Measurements from ENCODE around the gene MED13L. TPM values are rescaled to one million over a fixed set of nuclear protein-coding genes. Genes with fewer than 3 reads are reported as not detected.

MED13L gene
- total and polyA plus RNA-seq, 2 of the 8 experiments (the other 6 are each of a cell fraction or from before 2014, with no cell fraction given) = 15.9 to 51.7 TPM

DNA sequence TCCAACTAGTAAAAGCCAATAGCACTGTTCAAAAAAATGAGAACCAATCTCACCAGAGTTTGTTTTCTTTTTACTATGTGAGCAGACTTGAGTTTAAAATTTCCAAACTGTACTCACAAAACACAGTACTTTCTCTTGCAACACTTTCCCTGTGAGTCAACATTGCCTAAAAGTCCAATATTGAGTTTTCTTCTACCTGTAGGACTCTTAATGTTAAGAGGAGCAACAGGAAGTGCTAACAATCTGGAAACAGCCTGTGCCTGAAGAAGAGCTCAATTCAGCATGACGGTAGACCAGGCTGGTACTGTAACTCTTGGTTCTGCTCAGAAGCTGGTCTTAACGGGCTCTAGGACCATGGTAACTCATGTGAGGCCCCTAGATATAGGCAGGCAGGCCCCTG is 144.3 kb downstream of the MED13L start:
- POLR2A ChIA-PET (ENCODE audit: partially characterized antibody) = no interaction called here
- no peak for FAIRE-seq

More for the DNA sequence above, 144.3 kb downstream of the MED13L start:
- no peak overlapping the region for H3K27ac ChIP-seq (ENCODE audit: low read depth, low read length)
- no peak for TF ChIP-seq CHD2 (IDR thresholded peaks at IDR 0.05; ENCODE audit: low read length)
- no peak for TF ChIP-seq SP4 (IDR thresholded peaks at IDR 0.05; ENCODE audit: low read length)
- TF ChIP-seq HDAC2 (IDR thresholded peaks at IDR 0.05; ENCODE audit: borderline replicate concordance in 1 of 2, low read depth in 2 of 2, low read length in 2 of 2) = no peak
- no peak for TF ChIP-seq CEBPB (IDR thresholded peaks at IDR 0.05; ENCODE audit: low read depth, low read length)
- no peak for TF ChIP-seq RFX5 (IDR thresholded peaks at IDR 0.05; ENCODE audit: borderline replicate concordance, low read depth, low read length)
- no peak for TF ChIP-seq SUZ12 (IDR thresholded peaks at IDR 0.05; ENCODE audit: low read length)
- no peak for TF ChIP-seq GTF2F1 (IDR thresholded peaks at IDR 0.05; ENCODE audit: borderline replicate concordance, low read depth, low read length)
- TF ChIP-seq CREB1 (IDR thresholded peaks at IDR 0.05) = no peak
- TF ChIP-seq POLR2A (IDR thresholded peaks at IDR 0.05; ENCODE audit: control extremely low read depth in 1 of 2, low read depth in 2 of 2, low read length in 2 of 2) = no peak
- TF ChIP-seq BACH1 (IDR thresholded peaks at IDR 0.05; ENCODE audit: low read length) = no peak
- H2BK20ac ChIP-seq (ENCODE audit: low read length) = no peak overlapping the region
- no peaks in the 10 kb centered on the region for H3K79me1 ChIP-seq (ENCODE audit: low read depth, low read length)
- no peak overlapping the region for H2AFZ ChIP-seq (ENCODE audit: low read length)
- H2BK12ac ChIP-seq (ENCODE audit: low read depth, low read length) = no peak overlapping the region
- no peak overlapping the region for H3K4me2 ChIP-seq (ENCODE audit: insufficient read depth in 1 of 2, low read depth in 2 of 2, low read length in 2 of 2)
- no peak overlapping the region for H4K5ac ChIP-seq (ENCODE audit: insufficient read length, low read depth, low read length)
- CTCF ChIA-PET (ENCODE audit: partially characterized antibody) = interaction anchor here (1.2 kb wide), 1 partner anchor 102 kb away, joined by 3 read pairs; no protein-coding TSS in a partner anchor
- H4K8ac ChIP-seq (ENCODE audit: extremely low read depth, insufficient read depth, low read length) = no peak overlapping the region
- H3K79me2 ChIP-seq (ENCODE audit: control insufficient read depth in 1 of 2, insufficient read depth in 2 of 2, low read length in 2 of 2) = peaks cover 0 to 83% of the 10 kb centered on the region in 2 experiments; a peak in 3 of 4 replicates
- H3K27me3 ChIP-seq (replicated peaks in 1 of 4; ENCODE audit: control insufficient read depth in 3 of 4, extremely low read depth in 1 of 4, insufficient read depth in 3 of 4, low read length in 3 of 4) = no peaks in the 10 kb centered on the region
- H3K23ac ChIP-seq (ENCODE audit: insufficient read length) = no peak overlapping the region
- no peak overlapping the region for H3K56ac ChIP-seq (replicated peaks; ENCODE audit: insufficient read length, low read depth, low read length)
- H3K14ac ChIP-seq (ENCODE audit: insufficient read length) = no peak overlapping the region
- no peak overlapping the region for H3K4me3 ChIP-seq (ENCODE audit: extremely low read depth in 1 of 4, insufficient read depth in 2 of 4, low read depth in 3 of 4, low read length in 4 of 4)
- H3K9ac ChIP-seq (replicated peaks in 1 of 4; ENCODE audit: extremely low read depth in 1 of 4, low read depth in 3 of 4, low read length in 3 of 4) = no peak overlapping the region
- no peak overlapping the region for H3K18ac ChIP-seq (ENCODE audit: extremely low read depth, low read length)
- H3K23me2 ChIP-seq (ENCODE audit: low read depth, low read length) = no peaks in the 10 kb centered on the region
- peaks cover 0 to 4% of the 10 kb centered on the region in 2 experiments for H4K20me1 ChIP-seq (replicated peaks in 1 of 2; ENCODE audit: control insufficient read depth in 1 of 2, insufficient read depth in 2 of 2, low read length in 2 of 2)
- H4K91ac ChIP-seq (replicated peaks; ENCODE audit: insufficient read length, low read length) = no peak overlapping the region
- H3K36me3 ChIP-seq (ENCODE audit: control insufficient read depth in 2 of 4, insufficient read depth in 4 of 4, low read length in 3 of 4) = no peaks in the 10 kb centered on the region
- H3K4me1 ChIP-seq (replicated peaks in 1 of 4; ENCODE audit: control insufficient read depth in 3 of 4, insufficient read depth in 4 of 4, low read length in 3 of 4) = peaks cover 0 to 5% (median 2%) of the 10 kb centered on the region in 4 experiments; a peak in 5 of 7 replicates
- no peak for DNase-seq (ENCODE audit: low read depth in 1 of 2, low spot score in 2 of 2)
- 83% methylated on average over 2 of the region's 2 CpGs; no CpG with 5 or more reads in 1 of the 2 experiments for WGBS, 2 experiments (ENCODE audit: extremely low coverage in 1 of 2, insufficient coverage in 1 of 2, insufficient read length in 1 of 2, insufficient replicate concordance in 2 of 2, low coverage in 1 of 2, low lambda C conversion rate in 2 of 2, missing lambda C conversion rate in 1 of 2)
- no peak overlapping the region for H2BK5ac ChIP-seq (ENCODE audit: low read depth, low read length)
- no peak overlapping the region for H2BK120ac ChIP-seq (replicated peaks; ENCODE audit: low read depth, low read length)
- no peak overlapping the region for H3K4ac ChIP-seq (replicated peaks; ENCODE audit: insufficient read length, low read depth, low read length)
- no peaks in the 10 kb centered on the region for H3K9me3 ChIP-seq (ENCODE audit: insufficient read depth in 2 of 2, low read depth in 1 of 2, low read length in 1 of 2)
- H2AK5ac ChIP-seq (ENCODE audit: low read depth, low read length) = no peak overlapping the region
- H2BK15ac ChIP-seq (ENCODE audit: low read length) = no peak overlapping the region
